HAP-1 (cell line): Measurements from ENCODE around the gene WNT7A.

Experiments
- DNase-seq, 2 experiments: peaks; one replicate each; pipeline ENCODE4 v3.0.0-alpha.2; 2016 to 2020; ENCODE audit warnings: low spot score in 2 of 2
- H3K27me3 ChIP-seq: fragments of 250-450 bp; sonication (Bioruptor Pico); 2 replicates; pipeline ENCODE4 v1.5.1; 2020; ENCODE audit warnings: low read depth, mild to moderate bottlenecking, moderate library complexity
- H3K36me3 ChIP-seq: fragments of 250-450 bp; sonication (Bioruptor Pico); replicated peaks from 2 replicates; pipeline ENCODE4 v1.5.1; 2020; ENCODE audit warnings: mild to moderate bottlenecking
- H3K4me1 ChIP-seq: fragments of 250-450 bp; sonication (Bioruptor Pico); 2 replicates; pipeline ENCODE4 v1.5.1; 2020; ENCODE audit warnings: mild to moderate bottlenecking
- H3K4me3 ChIP-seq: fragments of 250-450 bp; sonication (Bioruptor Pico); 2 replicates; pipeline ENCODE4 v1.5.1; 2020; ENCODE audit warnings: mild to moderate bottlenecking, moderate library complexity
- H3K9me3 ChIP-seq: fragments of 250-450 bp; sonication (Bioruptor Pico); 2 replicates; pipeline ENCODE4 v1.5.1; 2020; ENCODE audit warnings: mild to moderate bottlenecking, moderate library complexity
- in situ Hi-C: fragments of 300-500 bp; cut with MboI; formaldehyde crosslinking; loops from 3 replicates; pipeline ENCODE4 v1.14.3; 2020; ENCODE audit warnings: low sequenced_read_pairs, inconsistent platforms, mixed read lengths

Gene WNT7A

DNA sequence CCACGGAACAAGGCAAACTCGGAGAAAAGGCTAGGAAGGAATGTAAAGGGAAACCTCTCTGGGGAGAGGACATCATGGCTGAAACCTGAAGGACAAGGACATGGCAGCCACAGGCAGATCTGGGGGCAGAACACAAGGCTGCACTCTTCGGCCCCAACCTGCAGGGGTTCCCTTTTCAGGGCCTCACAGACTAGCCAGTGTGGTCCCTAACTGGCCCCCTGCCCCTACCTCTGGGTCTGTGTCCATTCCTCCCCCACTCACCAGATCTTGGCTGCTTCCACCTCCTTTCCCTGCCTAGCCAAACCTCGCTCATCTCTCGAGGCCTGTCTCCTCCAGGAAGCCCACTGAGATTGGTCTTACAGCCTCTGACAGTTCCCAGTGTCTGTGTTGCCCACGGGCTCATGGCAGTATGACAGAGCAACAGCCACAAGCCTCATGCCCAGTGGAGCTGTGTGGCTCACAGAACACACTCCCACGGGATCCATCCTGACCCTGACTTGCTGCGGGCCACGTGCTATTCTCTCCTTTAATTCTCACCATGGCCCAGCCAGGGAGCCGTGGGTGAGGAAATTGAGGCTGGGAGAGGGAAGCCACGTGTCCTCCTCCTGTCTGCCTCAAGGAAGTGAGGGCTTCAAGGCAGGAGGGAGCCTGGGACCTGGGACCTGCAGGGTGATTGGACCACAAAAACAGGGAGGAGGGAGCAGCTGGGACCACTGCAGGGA, 26.5 kb downstream of the WNT7A start:
- Histone ChIP-seq H3K36me3 (no peaks in the 10 kb centered on the region), H3K4me1 (no peaks in the 10 kb centered on the region), H3K4me3 (no peak overlapping the region), H3K9me3 (no peaks in the 10 kb centered on the region), H3K27me3 (0 out of 2 replicates have a peak, but pooled peaks cover 4% of the 10 kb centered on the region)
- DNase-seq, result no peak
- in situ Hi-C loops, result no loop called here

- 0 out of 2 replicates have a peak, but pooled peaks cover 4% of the 10 kb centered on the region for H3K27me3 ChIP-seq
- in situ Hi-C loops, result no loop called here
- no peaks in the 10 kb centered on the region for H3K36me3 ChIP-seq
- H3K9me3 ChIP-seq, result no peaks in the 10 kb centered on the region
- no peaks in the 10 kb centered on the region for H3K4me1 ChIP-seq
- no peak for DNase-seq
- H3K4me3 ChIP-seq, result no peak overlapping the region
Observed at GRCh38 chr3:13852638-13853009, 27.2 kb downstream of the WNT7A start.

GRCh38 chr3:13851997-13852637, 27.8 kb downstream of the WNT7A start:
- Histone ChIP-seq H3K4me1 (no peaks in the 10 kb centered on the region), H3K4me3 (no peak overlapping the region), H3K9me3 (no peaks in the 10 kb centered on the region), H3K27me3 (0 out of 2 replicates have a peak, but pooled peaks cover 4% of the 10 kb centered on the region), H3K36me3 (no peaks in the 10 kb centered on the region)
- no peak for DNase-seq
- in situ Hi-C loops, result no loop called here

GRCh38 chr3:13851091-13851849, 28.6 kb downstream of the WNT7A start:
- H3K4me1 ChIP-seq, result no peaks in the 10 kb centered on the region
- in situ Hi-C loops, result no loop called here
- H3K36me3 ChIP-seq, result no peaks in the 10 kb centered on the region
- H3K4me3 ChIP-seq, result no peak overlapping the region
- no peak for DNase-seq
- 0 out of 2 replicates have a peak, but pooled peaks cover 4% of the 10 kb centered on the region for H3K27me3 ChIP-seq
- H3K9me3 ChIP-seq, result no peaks in the 10 kb centered on the region

DNA sequence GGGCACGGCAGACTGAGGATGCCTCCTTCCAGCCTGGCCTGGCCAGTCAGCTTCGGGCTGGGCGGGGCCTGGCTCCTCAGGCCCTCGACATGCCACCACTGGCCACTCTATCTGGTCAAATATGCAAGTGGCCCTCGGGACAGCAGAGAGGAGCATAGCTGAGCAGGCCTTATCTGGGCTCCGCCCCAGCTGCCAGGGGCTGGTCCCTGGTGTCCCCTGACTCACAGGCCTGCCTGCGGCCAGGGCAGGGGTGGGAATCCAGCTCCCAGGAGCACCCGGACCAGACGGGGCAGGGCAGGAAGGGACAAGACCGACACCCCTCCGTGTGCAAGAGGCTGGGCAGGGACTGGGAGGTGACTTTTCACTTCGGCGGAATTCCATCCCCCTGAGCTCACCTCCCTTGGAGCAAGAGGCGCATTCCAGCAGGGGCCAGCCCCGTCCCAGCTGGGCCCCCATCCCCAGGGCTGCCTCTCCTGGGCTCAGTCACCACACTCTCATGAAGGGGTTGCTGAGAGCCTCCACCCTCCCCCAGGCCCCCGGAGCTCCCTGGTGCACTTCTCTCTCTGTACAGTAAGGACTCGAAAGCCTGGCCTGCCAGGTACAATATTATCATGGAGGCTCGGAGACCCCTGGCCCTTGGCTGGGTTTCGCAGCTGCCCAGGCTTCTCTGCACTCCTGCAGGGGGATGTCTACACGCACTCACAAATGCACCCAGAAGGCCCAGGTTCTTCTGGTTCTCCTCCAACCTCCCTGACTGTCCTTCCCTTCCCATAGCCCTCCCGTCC, 29.5 kb downstream of the WNT7A start:
- Histone ChIP-seq H3K36me3 (no peaks in the 10 kb centered on the region), H3K27me3 (0 out of 2 replicates have a peak, but pooled peaks cover 4% of the 10 kb centered on the region), H3K9me3 (no peaks in the 10 kb centered on the region), H3K4me1 (no peaks in the 10 kb centered on the region), H3K4me3 (no peak overlapping the region)
- in situ Hi-C loops, result no loop called here
- no peak for DNase-seq

GRCh38 chr3:13849018-13849417, 30.9 kb downstream of the WNT7A start:
- in situ Hi-C loops, result no loop called here
- H3K9me3 ChIP-seq, result no peaks in the 10 kb centered on the region
- DNase-seq, result no peak
- H3K4me1 ChIP-seq, result no peaks in the 10 kb centered on the region
- no peaks in the 10 kb centered on the region for H3K36me3 ChIP-seq
- no peak overlapping the region for H3K4me3 ChIP-seq
- H3K27me3 ChIP-seq, result 0 out of 2 replicates have a peak, but pooled peaks cover 4% of the 10 kb centered on the region

GRCh38 chr3:13846716-13847570, 32.9 kb downstream of the WNT7A start:
- Histone ChIP-seq H3K4me1 (no peaks in the 10 kb centered on the region), H3K9me3 (no peaks in the 10 kb centered on the region), H3K4me3 (no peak overlapping the region), H3K27me3 (0 out of 2 replicates have a peak, but pooled peaks cover 4% of the 10 kb centered on the region), H3K36me3 (no peaks in the 10 kb centered on the region)
- in situ Hi-C loops, result no loop called here
- no peak for DNase-seq

DNA sequence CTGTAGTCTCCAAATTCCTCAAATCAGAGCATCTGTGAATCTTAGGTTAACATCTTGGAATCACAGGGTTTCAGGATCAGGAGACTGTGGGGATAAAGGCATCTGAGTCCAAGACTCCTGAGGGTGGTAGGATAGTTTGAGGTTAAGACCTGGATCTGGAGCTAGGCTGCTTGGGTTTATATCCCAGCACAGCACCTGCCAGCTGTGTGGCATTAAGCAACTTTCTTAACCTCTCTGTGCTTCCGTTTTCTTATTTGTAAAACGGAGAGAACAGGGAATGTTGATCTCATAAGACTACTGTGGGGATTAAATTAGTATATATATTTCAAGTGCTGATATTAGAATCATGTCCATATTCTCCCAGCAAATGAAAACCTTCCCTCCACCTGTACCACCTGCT, 33.6 kb downstream of the WNT7A start:
- in situ Hi-C loops, result no loop called here
- no peak for DNase-seq
- no peaks in the 10 kb centered on the region for H3K9me3 ChIP-seq
- H3K36me3 ChIP-seq, result no peaks in the 10 kb centered on the region
- H3K27me3 ChIP-seq, result 0 out of 2 replicates have a peak, but pooled peaks cover 4% of the 10 kb centered on the region
- no peak overlapping the region for H3K4me3 ChIP-seq
- no peaks in the 10 kb centered on the region for H3K4me1 ChIP-seq

DNA sequence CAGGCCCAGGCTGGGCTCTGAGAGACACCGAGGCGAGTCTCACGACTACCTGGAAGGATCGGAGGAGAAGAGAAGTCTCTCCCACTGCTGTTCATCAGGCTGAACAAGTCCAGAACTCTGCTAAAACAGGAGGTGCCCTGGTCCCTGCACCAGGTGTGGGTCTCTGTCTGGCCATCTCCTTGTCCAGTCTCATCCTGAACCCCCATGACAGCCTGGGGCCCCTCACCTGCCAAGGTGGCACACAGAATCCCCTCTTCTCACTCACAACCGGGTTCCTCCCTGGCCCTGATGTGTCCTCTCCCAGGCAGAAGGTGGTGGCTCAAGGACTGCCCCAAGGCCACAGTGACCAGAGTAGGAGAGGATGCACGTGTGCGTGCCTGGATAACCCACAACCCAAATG, 34.1 kb downstream of the WNT7A start:
- no peak overlapping the region for H3K4me3 ChIP-seq
- no peaks in the 10 kb centered on the region for H3K36me3 ChIP-seq
- DNase-seq, result no peak
- H3K27me3 ChIP-seq, result 0 out of 2 replicates have a peak, but pooled peaks cover 4% of the 10 kb centered on the region
- H3K4me1 ChIP-seq, result no peaks in the 10 kb centered on the region
- no peaks in the 10 kb centered on the region for H3K9me3 ChIP-seq
- in situ Hi-C loops, result no loop called here

DNA sequence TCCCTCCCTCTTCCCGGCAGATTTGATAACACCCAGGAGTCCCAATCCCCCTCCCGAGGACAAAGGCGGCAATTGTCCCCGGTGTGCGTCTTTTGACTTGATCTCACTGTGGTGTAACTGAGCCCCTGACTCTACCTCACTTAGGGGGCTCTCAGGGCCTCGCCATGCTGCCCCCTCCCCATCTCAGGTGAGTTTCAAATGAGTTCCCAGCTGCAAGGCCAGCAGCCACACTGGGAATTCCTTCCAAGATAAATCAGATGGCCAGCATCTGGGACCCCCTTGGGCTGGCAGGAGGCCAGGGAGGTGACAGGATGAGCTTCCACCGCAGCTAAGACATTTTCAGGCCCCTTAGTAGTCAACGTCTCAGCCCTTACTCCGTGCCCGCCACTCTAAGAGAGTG, 35.0 kb downstream of the WNT7A start:
- in situ Hi-C loops, result no loop called here
- Histone ChIP-seq H3K36me3 (no peaks in the 10 kb centered on the region), H3K4me1 (no peaks in the 10 kb centered on the region), H3K9me3 (no peaks in the 10 kb centered on the region), H3K4me3 (no peak overlapping the region), H3K27me3 (0 out of 2 replicates have a peak, but pooled peaks cover 4% of the 10 kb centered on the region)
- DNase-seq, result no peak

- H3K4me3 ChIP-seq, result no peak overlapping the region
- H3K36me3 ChIP-seq, result no peaks in the 10 kb centered on the region
- no peaks in the 10 kb centered on the region for H3K9me3 ChIP-seq
- in situ Hi-C loops, result no loop called here
- peaks cover 11% of the 10 kb centered on the region; the same call in 1 of the 2 replicates for H3K27me3 ChIP-seq
- DNase-seq, result no peak
- no peaks in the 10 kb centered on the region for H3K4me1 ChIP-seq
Observed at GRCh38 chr3:13844286-13844685, 35.6 kb downstream of the WNT7A start.

- H3K27me3 ChIP-seq, result peaks cover 7% of the 10 kb centered on the region; the same call in 1 of the 2 replicates
- no peak for DNase-seq
- in situ Hi-C loops, result no loop called here
- H3K4me1 ChIP-seq, result no peaks in the 10 kb centered on the region
- no peaks in the 10 kb centered on the region for H3K9me3 ChIP-seq
- no peak overlapping the region for H3K4me3 ChIP-seq
- no peaks in the 10 kb centered on the region for H3K36me3 ChIP-seq
Observed at GRCh38 chr3:13843351-13843750, 36.5 kb downstream of the WNT7A start.
